RWPE1 (cell line): ENCODE data around the gene CYP24A1.

Source experiments
- CTCF ChIA-PET: fragments of 350-600 bp; sonication (Branson Sonifier 250); formaldehyde crosslinking; extraction: SDS; loops from one replicate; lab custom pipeline; 2021; lab: Yijun Ruan, JAX
- POLR2A ChIA-PET: fragments of 400-600 bp; formaldehyde crosslinking; extraction: SDS; loops from one replicate; lab custom pipeline; 2020; ENCODE audit warnings: antibody characterized with exemption; ENCODE audit not compliant: low non-redundant PET; lab: Yijun Ruan, JAX
- DNase-seq: peaks from one replicate; pipeline ENCODE4 v3.0.0; 2012; ENCODE audit warnings: low spot score
- H3K27ac ChIP-seq: fragments of 450-650 bp; 2 replicates; pipeline ENCODE4 v1.5.1; 2017
- CTCF ChIP-seq: fragments of 450-650 bp; conservative IDR thresholded peaks from 2 replicates; pipeline ENCODE4 v1.5.1; 2017; ENCODE audit warnings: low read depth, mild to moderate bottlenecking

The CYP24A1 gene

GRCh38 chr20:54156981-54157835 is 16.6 kb downstream of the CYP24A1 start:
- no peak overlapping the region for H3K27ac ChIP-seq
- TF ChIP-seq CTCF: no peak
- ChIA-PET POLR2A (no interaction called here), CTCF (no interaction called here)
- no peak for DNase-seq

- no peak for DNase-seq
- no peak overlapping the region for H3K27ac ChIP-seq
- TF ChIP-seq CTCF: no peak
- ChIA-PET POLR2A (no interaction called here), CTCF (no interaction called here)
Observed at GRCh38 chr20:54156522-54156921, 17.3 kb downstream of the CYP24A1 start.

GRCh38 chr20:54155736-54156317 is 18.0 kb downstream of the CYP24A1 start:
- no peak for TF ChIP-seq CTCF
- POLR2A ChIA-PET: no interaction called here
- no peak overlapping the region for H3K27ac ChIP-seq
- no peak for DNase-seq
- CTCF ChIA-PET: no interaction called here

- POLR2A ChIA-PET: no interaction called here
- DNase-seq: no peak
- TF ChIP-seq CTCF: no peak
- H3K27ac ChIP-seq: no peak overlapping the region
- CTCF ChIA-PET: no interaction called here
Observed at GRCh38 chr20:54154439-54154838, 19.3 kb downstream of the CYP24A1 start.

GRCh38 chr20:54153847-54154246 is 19.9 kb downstream of the CYP24A1 start:
- H3K27ac ChIP-seq: no peak overlapping the region
- ChIA-PET POLR2A (no interaction called here), CTCF (no interaction called here)
- TF ChIP-seq CTCF: no peak
- no peak for DNase-seq

- ChIA-PET POLR2A (no interaction called here), CTCF (no interaction called here)
- no peak for DNase-seq
- H3K27ac ChIP-seq: no peak overlapping the region
- TF ChIP-seq CTCF: no peak
Observed at GRCh38 chr20:54153041-54153327, 20.8 kb downstream of the CYP24A1 start.
